GM12878 (cell line): Measurements from ENCODE around the gene LMO2. TPM values are rescaled to one million over a fixed set of nuclear protein-coding genes. Genes with fewer than 3 reads are reported as not detected.

ENCODE experiments used
- BMI1 ChIP-seq: fragments of 450-650 bp; IDR thresholded peaks from 2 replicates; pipeline ENCODE4 v1.6.1; 2016; ENCODE audit warnings: mild to moderate bottlenecking, moderate library complexity, borderline replicate concordance
- CHD4 ChIP-seq: fragments of 200-600 bp; sonication (generic); IDR thresholded peaks from 2 replicates; pipeline ENCODE4 v1.6.1; 2016; ENCODE audit warnings: mild to moderate bottlenecking
- CREM ChIP-seq: IDR thresholded peaks from 2 replicates; pipeline ENCODE4 v1.6.1; 2014; ENCODE audit warnings: antibody characterized with exemption, low read depth
- E4F1 ChIP-seq: fragments of 450-650 bp; IDR thresholded peaks from 2 replicates; pipeline ENCODE4 v1.6.1; 2018; ENCODE audit warnings: borderline replicate concordance, mild to moderate bottlenecking; ENCODE audit not compliant: partially characterized antibody
- GATAD2B ChIP-seq: fragments of 450-650 bp; conservative IDR thresholded peaks from 2 replicates; pipeline ENCODE4 v1.6.1; 2017; ENCODE audit warnings: low read depth, mild to moderate bottlenecking, moderate library complexity
- HDGF ChIP-seq: fragments of 450-650 bp; IDR thresholded peaks from 2 replicates; pipeline ENCODE4 v1.6.1; 2016; ENCODE audit warnings: antibody characterized with exemption
- JUNB ChIP-seq: IDR thresholded peaks from 2 replicates; pipeline ENCODE4 v1.6.1; 2016; ENCODE audit warnings: antibody characterized with exemption, mild to moderate bottlenecking
- MYB ChIP-seq: fragments of 150-350 bp; IDR thresholded peaks from 2 replicates; pipeline ENCODE4 v1.6.1; 2014; ENCODE audit warnings: mild to moderate bottlenecking, low read depth, low read length, borderline replicate concordance
- NFIC ChIP-seq: IDR thresholded peaks from 2 replicates; pipeline ENCODE4 v1.6.1; 2012; ENCODE audit warnings: low read depth, mild to moderate bottlenecking, inconsistent platforms, low read length, moderate library complexity
- RAD21 ChIP-seq: IDR thresholded peaks from 2 replicates; pipeline ENCODE4 v1.6.1; 2011; ENCODE audit warnings: mild to moderate bottlenecking, low read depth, low read length, moderate library complexity; ENCODE audit not compliant: insufficient read depth
- RFX5 ChIP-seq: IDR thresholded peaks from 2 replicates; pipeline ENCODE4 v1.6.1; 2011; ENCODE audit warnings: low read depth, low read length, improper control_type of control experiment
- RUNX3 ChIP-seq: IDR thresholded peaks from 2 replicates; pipeline ENCODE4 v1.6.1; 2012; ENCODE audit warnings: low read length, inconsistent platforms
- SUZ12 ChIP-seq: fragments of 200-600 bp; sonication (generic); IDR thresholded peaks from one replicate; pipeline ENCODE4 v1.6.1; 2018; ENCODE audit warnings: antibody characterized with exemption, mild to moderate bottlenecking; ENCODE audit not compliant: unreplicated experiment
- YY1 ChIP-seq: IDR thresholded peaks from 2 replicates; pipeline ENCODE4 v1.6.1; 2011; ENCODE audit warnings: low read depth, mild to moderate bottlenecking, low read length
- ZBED1 ChIP-seq: IDR thresholded peaks from 2 replicates; pipeline ENCODE4 v1.6.1; 2016; ENCODE audit warnings: borderline replicate concordance
- ZBTB33 ChIP-seq: fragments of 450-650 bp; IDR thresholded peaks from 2 replicates; pipeline ENCODE4 v1.6.1; 2017; ENCODE audit warnings: mild to moderate bottlenecking
- ZNF622 ChIP-seq: fragments of 450-650 bp; IDR thresholded peaks from 2 replicates; pipeline ENCODE4 v1.6.1; 2017; ENCODE audit warnings: mild to moderate bottlenecking, inconsistent platforms
- polyA plus RNA-seq, 11 experiments: library from polyadenylated mRNA; depleted of rRNA in 4 of 11; unstranded in 6 of 11; stranded (reverse) in 5 of 11; fragments of >200 nt; fragmentation: Nextera tagmentation in 4 of 11; fragmentation: Illumina TruSeq in 1 of 11; extraction: Ambion mirVana in 4 of 11; extraction: Trizol in 1 of 11; gene quantifications; 1 replicate in 1 of 11; 2 replicates in 10 of 11; pipeline versions ENCODE4 v1.2.1 to v1.2.3, GENCODE V29; 2011 to 2016; ENCODE audit warnings: inconsistent platforms in 2 of 11, missing spikeins in 2 of 11, low read depth in 1 of 11
- total RNA-seq, 4 experiments: library from RNA; depleted of rRNA in 3 of 4; stranded (reverse); fragments of >200 nt in 3 of 4; fragmentation: Illumina TruSeq in 1 of 4; extraction: Trizol in 1 of 4; gene quantifications; 2 replicates each; pipeline versions ENCODE4 v1.2.1 to v1.2.3, GENCODE V29; 2013 to 2021
- TF ChIP-seq, protein P1 (sequence below): fragments of 150-350 bp; IDR thresholded peaks from 2 replicates; pipeline ENCODE4 v1.6.1; 2016; ENCODE audit warnings: low read depth, low read length
- TF ChIP-seq, protein P2 (sequence below): fragments of 450-650 bp; IDR thresholded peaks from 2 replicates; pipeline ENCODE4 v1.6.1; 2016; ENCODE audit warnings: mild to moderate bottlenecking, moderate library complexity, borderline replicate concordance

Gene LMO2
- total and polyA plus RNA-seq, 10 of the 15 experiments (the other 5 are each of a cell fraction or from before 2014, with no cell fraction given), result 0.29 to 1.9 (median 1.1) TPM; not detected in 1

DNA sequence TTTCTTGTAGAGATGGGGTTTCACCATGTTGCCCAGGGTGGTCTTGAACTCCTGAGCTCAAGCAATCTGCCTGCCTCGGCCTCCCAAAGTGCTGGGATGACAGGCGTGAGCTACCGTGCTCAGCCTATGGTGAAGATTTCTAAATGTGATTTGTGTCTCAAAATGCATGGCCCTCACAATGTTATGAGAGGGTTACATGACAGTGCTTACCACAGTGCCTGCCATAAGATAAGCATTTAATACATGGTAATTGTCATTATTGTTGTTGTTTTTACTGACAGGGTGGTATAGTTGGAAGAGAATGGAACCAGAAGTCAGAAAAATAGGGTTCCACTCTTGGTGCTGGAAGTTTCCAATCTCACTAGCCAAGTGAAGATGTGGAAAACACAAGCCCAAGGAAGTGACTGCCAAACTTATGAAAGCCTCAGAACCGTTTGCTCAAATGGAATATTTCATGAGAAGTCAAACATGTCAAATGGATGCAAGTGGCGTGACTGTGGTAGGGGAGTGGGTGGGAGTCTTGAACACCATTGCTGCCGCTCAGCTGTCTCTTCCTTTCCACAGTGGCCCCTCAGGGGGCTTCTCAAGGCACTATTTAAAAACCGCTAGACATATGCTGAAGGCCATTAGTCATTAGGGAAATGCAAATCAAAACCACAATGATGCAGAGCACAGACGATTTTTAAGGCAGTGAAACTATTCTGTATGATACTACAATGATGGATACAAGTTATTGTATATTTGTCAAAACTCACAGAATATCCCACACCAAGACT, 29.1 kb upstream of the LMO2 start (continued):
- TF ChIP-seq SUZ12, result no peak
- no peak for TF ChIP-seq E4F1
- TF ChIP-seq NFIC, result peak; percentile 98
- TF ChIP-seq, protein P1, sequence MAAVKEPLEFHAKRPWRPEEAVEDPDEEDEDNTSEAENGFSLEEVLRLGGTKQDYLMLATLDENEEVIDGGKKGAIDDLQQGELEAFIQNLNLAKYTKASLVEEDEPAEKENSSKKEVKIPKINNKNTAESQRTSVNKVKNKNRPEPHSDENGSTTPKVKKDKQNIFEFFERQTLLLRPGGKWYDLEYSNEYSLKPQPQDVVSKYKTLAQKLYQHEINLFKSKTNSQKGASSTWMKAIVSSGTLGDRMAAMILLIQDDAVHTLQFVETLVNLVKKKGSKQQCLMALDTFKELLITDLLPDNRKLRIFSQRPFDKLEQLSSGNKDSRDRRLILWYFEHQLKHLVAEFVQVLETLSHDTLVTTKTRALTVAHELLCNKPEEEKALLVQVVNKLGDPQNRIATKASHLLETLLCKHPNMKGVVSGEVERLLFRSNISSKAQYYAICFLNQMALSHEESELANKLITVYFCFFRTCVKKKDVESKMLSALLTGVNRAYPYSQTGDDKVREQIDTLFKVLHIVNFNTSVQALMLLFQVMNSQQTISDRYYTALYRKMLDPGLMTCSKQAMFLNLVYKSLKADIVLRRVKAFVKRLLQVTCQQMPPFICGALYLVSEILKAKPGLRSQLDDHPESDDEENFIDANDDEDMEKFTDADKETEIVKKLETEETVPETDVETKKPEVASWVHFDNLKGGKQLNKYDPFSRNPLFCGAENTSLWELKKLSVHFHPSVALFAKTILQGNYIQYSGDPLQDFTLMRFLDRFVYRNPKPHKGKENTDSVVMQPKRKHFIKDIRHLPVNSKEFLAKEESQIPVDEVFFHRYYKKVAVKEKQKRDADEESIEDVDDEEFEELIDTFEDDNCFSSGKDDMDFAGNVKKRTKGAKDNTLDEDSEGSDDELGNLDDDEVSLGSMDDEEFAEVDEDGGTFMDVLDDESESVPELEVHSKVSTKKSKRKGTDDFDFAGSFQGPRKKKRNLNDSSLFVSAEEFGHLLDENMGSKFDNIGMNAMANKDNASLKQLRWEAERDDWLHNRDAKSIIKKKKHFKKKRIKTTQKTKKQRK, result no peak
- TF ChIP-seq GATAD2B, result 0 out of 2 replicates have a peak, but pooled peaks have one; percentile 42
- TF ChIP-seq MYB, result no peak
- TF ChIP-seq ZBTB33, result no peak
- TF ChIP-seq RUNX3, result peak; percentile 100
- TF ChIP-seq JUNB, result peak; percentile 89
- peak; percentile 86; the same call in 1 of the 2 replicates for TF ChIP-seq ZBED1
- peak; percentile 94 for TF ChIP-seq CREM
- TF ChIP-seq ZNF622, result no peak
- TF ChIP-seq RFX5, result no peak
- TF ChIP-seq, protein P2, sequence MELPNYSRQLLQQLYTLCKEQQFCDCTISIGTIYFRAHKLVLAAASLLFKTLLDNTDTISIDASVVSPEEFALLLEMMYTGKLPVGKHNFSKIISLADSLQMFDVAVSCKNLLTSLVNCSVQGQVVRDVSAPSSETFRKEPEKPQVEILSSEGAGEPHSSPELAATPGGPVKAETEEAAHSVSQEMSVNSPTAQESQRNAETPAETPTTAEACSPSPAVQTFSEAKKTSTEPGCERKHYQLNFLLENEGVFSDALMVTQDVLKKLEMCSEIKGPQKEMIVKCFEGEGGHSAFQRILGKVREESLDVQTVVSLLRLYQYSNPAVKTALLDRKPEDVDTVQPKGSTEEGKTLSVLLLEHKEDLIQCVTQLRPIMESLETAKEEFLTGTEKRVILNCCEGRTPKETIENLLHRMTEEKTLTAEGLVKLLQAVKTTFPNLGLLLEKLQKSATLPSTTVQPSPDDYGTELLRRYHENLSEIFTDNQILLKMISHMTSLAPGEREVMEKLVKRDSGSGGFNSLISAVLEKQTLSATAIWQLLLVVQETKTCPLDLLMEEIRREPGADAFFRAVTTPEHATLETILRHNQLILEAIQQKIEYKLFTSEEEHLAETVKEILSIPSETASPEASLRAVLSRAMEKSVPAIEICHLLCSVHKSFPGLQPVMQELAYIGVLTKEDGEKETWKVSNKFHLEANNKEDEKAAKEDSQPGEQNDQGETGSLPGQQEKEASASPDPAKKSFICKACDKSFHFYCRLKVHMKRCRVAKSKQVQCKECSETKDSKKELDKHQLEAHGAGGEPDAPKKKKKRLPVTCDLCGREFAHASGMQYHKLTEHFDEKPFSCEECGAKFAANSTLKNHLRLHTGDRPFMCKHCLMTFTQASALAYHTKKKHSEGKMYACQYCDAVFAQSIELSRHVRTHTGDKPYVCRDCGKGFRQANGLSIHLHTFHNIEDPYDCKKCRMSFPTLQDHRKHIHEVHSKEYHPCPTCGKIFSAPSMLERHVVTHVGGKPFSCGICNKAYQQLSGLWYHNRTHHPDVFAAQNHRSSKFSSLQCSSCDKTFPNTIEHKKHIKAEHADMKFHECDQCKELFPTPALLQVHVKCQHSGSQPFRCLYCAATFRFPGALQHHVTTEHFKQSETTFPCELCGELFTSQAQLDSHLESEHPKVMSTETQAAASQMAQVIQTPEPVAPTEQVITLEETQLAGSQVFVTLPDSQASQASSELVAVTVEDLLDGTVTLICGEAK, result no peak
- no peak for TF ChIP-seq HDGF
- peak; percentile 21; the same call in 1 of the 2 replicates for TF ChIP-seq BMI1
- peak; percentile 22; the same call in 1 of the 2 replicates for TF ChIP-seq RAD21
- TF ChIP-seq CHD4, result no peak
- peak; percentile 79 for TF ChIP-seq YY1
